ENCODE data around the gene SLC15A3.

SLC15A3 gene

GRCh38 chr11:60955571-60955970 is 3.6 kb upstream of the SLC15A3 start:
- Histone ChIP-seq H3K9me3 (ENCODE audit: insufficient read depth, low read depth, low read length) (no peaks in the 10 kb centered on the region), H3K4me3 (ENCODE audit: low read length) (no peak overlapping the region), H3K9ac (ENCODE audit: low read depth, low read length) (no peak overlapping the region), H3K27ac (ENCODE audit: low read length) (no peak overlapping the region), H3K27me3 (ENCODE audit: insufficient read depth, low read length) (peaks cover 25% of the 10 kb centered on the region), H3K36me3 (ENCODE audit: insufficient read depth, low read depth, low read length) (no peaks in the 10 kb centered on the region), H3K4me1 (ENCODE audit: insufficient read depth, low read length) (peaks cover 4% of the 10 kb centered on the region; the same call in 1 of the 2 replicates)

GRCh38 chr11:60954421-60954820 is 2.4 kb upstream of the SLC15A3 start:
- Histone ChIP-seq H3K27me3 (ENCODE audit: insufficient read depth, low read length) (peaks cover 37% of the 10 kb centered on the region), H3K4me1 (ENCODE audit: insufficient read depth, low read length) (peaks cover 4% of the 10 kb centered on the region; the same call in 1 of the 2 replicates), H3K27ac (ENCODE audit: low read length) (no peak overlapping the region), H3K9ac (ENCODE audit: low read depth, low read length) (no peak overlapping the region), H3K9me3 (ENCODE audit: insufficient read depth, low read depth, low read length) (no peaks in the 10 kb centered on the region), H3K36me3 (ENCODE audit: insufficient read depth, low read depth, low read length) (no peaks in the 10 kb centered on the region), H3K4me3 (ENCODE audit: low read length) (no peak overlapping the region)

- H3K27ac ChIP-seq (ENCODE audit: low read length), result no peak overlapping the region
- H3K27me3 ChIP-seq (ENCODE audit: insufficient read depth, low read length), result peaks cover 38% of the 10 kb centered on the region
- no peak overlapping the region for H3K4me3 ChIP-seq (ENCODE audit: low read length)
- no peak overlapping the region for H3K9ac ChIP-seq (ENCODE audit: low read depth, low read length)
- H3K36me3 ChIP-seq (ENCODE audit: insufficient read depth, low read depth, low read length), result no peaks in the 10 kb centered on the region
- H3K9me3 ChIP-seq (ENCODE audit: insufficient read depth, low read depth, low read length), result no peaks in the 10 kb centered on the region
- H3K4me1 ChIP-seq (ENCODE audit: insufficient read depth, low read length), result peaks cover 4% of the 10 kb centered on the region; the same call in 1 of the 2 replicates
These were observed 1.8 kb upstream of the SLC15A3 start for GRCh38 chr11:60953781-60954180.

GRCh38 chr11:60952742-60953170 is 780 bp upstream of the SLC15A3 start:
- H3K4me1 ChIP-seq (ENCODE audit: insufficient read depth, low read length), result peaks cover 12% of the 10 kb centered on the region; the same call in 1 of the 2 replicates
- H3K9me3 ChIP-seq (ENCODE audit: insufficient read depth, low read depth, low read length), result no peaks in the 10 kb centered on the region
- H3K27me3 ChIP-seq (ENCODE audit: insufficient read depth, low read length), result peaks cover 38% of the 10 kb centered on the region
- no peak overlapping the region; the same call in 1 of the 2 replicates for H3K9ac ChIP-seq (ENCODE audit: low read depth, low read length)
- no peak overlapping the region for H3K27ac ChIP-seq (ENCODE audit: low read length)
- H3K36me3 ChIP-seq (ENCODE audit: insufficient read depth, low read depth, low read length), result no peaks in the 10 kb centered on the region
- peak overlapping the region; percentile 70; the same call in 1 of the 2 replicates for H3K4me3 ChIP-seq (ENCODE audit: low read length)

- no peak overlapping the region for H3K27ac ChIP-seq (ENCODE audit: low read length)
- no peaks in the 10 kb centered on the region for H3K36me3 ChIP-seq (ENCODE audit: insufficient read depth, low read depth, low read length)
- peak overlapping the region; percentile 70 for H3K4me3 ChIP-seq (ENCODE audit: low read length)
- no peaks in the 10 kb centered on the region for H3K9me3 ChIP-seq (ENCODE audit: insufficient read depth, low read depth, low read length)
- H3K27me3 ChIP-seq (ENCODE audit: insufficient read depth, low read length), result peaks cover 38% of the 10 kb centered on the region
- H3K4me1 ChIP-seq (ENCODE audit: insufficient read depth, low read length), result peaks cover 16% of the 10 kb centered on the region; the same call in 1 of the 2 replicates
- H3K9ac ChIP-seq (ENCODE audit: low read depth, low read length), result peak overlapping the region; percentile 30; the same call in 1 of the 2 replicates
These were observed 421 bp downstream of the SLC15A3 start for GRCh38 chr11:60951606-60951903.

GRCh38 chr11:60950933-60951605 is 907 bp downstream of the SLC15A3 start:
- peaks cover 16% of the 10 kb centered on the region; the same call in 1 of the 2 replicates for H3K4me1 ChIP-seq (ENCODE audit: insufficient read depth, low read length)
- peak overlapping the region; percentile 53; the same call in 1 of the 2 replicates for H3K9ac ChIP-seq (ENCODE audit: low read depth, low read length)
- H3K9me3 ChIP-seq (ENCODE audit: insufficient read depth, low read depth, low read length), result no peaks in the 10 kb centered on the region
- peak overlapping the region; percentile 70; the same call in 1 of the 2 replicates for H3K4me3 ChIP-seq (ENCODE audit: low read length)
- H3K27me3 ChIP-seq (ENCODE audit: insufficient read depth, low read length), result peaks cover 38% of the 10 kb centered on the region
- H3K27ac ChIP-seq (ENCODE audit: low read length), result no peak overlapping the region
- H3K36me3 ChIP-seq (ENCODE audit: insufficient read depth, low read depth, low read length), result no peaks in the 10 kb centered on the region

GRCh38 chr11:60950024-60950423 is 2.0 kb downstream of the SLC15A3 start:
- no peaks in the 10 kb centered on the region for H3K9me3 ChIP-seq (ENCODE audit: insufficient read depth, low read depth, low read length)
- H3K9ac ChIP-seq (ENCODE audit: low read depth, low read length), result no peak overlapping the region
- peaks cover 16% of the 10 kb centered on the region; the same call in 1 of the 2 replicates for H3K4me1 ChIP-seq (ENCODE audit: insufficient read depth, low read length)
- H3K36me3 ChIP-seq (ENCODE audit: insufficient read depth, low read depth, low read length), result no peaks in the 10 kb centered on the region
- no peak overlapping the region for H3K27ac ChIP-seq (ENCODE audit: low read length)
- H3K27me3 ChIP-seq (ENCODE audit: insufficient read depth, low read length), result peaks cover 38% of the 10 kb centered on the region
- peak overlapping the region; percentile 62; the same call in 1 of the 2 replicates for H3K4me3 ChIP-seq (ENCODE audit: low read length)

- H3K4me3 ChIP-seq (ENCODE audit: low read length), result peak overlapping the region; percentile 38; the same call in 1 of the 2 replicates
- no peaks in the 10 kb centered on the region for H3K9me3 ChIP-seq (ENCODE audit: insufficient read depth, low read depth, low read length)
- H3K9ac ChIP-seq (ENCODE audit: low read depth, low read length), result peak overlapping the region; percentile 32; the same call in 1 of the 2 replicates
- H3K27me3 ChIP-seq (ENCODE audit: insufficient read depth, low read length), result peaks cover 37% of the 10 kb centered on the region
- H3K27ac ChIP-seq (ENCODE audit: low read length), result no peak overlapping the region
- H3K36me3 ChIP-seq (ENCODE audit: insufficient read depth, low read depth, low read length), result no peaks in the 10 kb centered on the region
- H3K4me1 ChIP-seq (ENCODE audit: insufficient read depth, low read length), result peaks cover 16% of the 10 kb centered on the region; the same call in 1 of the 2 replicates
These were observed 3.7 kb downstream of the SLC15A3 start for GRCh38 chr11:60948250-60948649.

GRCh38 chr11:60947700-60948099 is 4.3 kb downstream of the SLC15A3 start:
- H3K4me3 ChIP-seq (ENCODE audit: low read length), result peak overlapping the region; percentile 38; the same call in 1 of the 2 replicates
- peaks cover 16% of the 10 kb centered on the region; the same call in 1 of the 2 replicates for H3K4me1 ChIP-seq (ENCODE audit: insufficient read depth, low read length)
- H3K9ac ChIP-seq (ENCODE audit: low read depth, low read length), result peak overlapping the region; percentile 32; the same call in 1 of the 2 replicates
- no peaks in the 10 kb centered on the region for H3K9me3 ChIP-seq (ENCODE audit: insufficient read depth, low read depth, low read length)
- peaks cover 32% of the 10 kb centered on the region for H3K27me3 ChIP-seq (ENCODE audit: insufficient read depth, low read length)
- no peak overlapping the region for H3K27ac ChIP-seq (ENCODE audit: low read length)
- no peaks in the 10 kb centered on the region for H3K36me3 ChIP-seq (ENCODE audit: insufficient read depth, low read depth, low read length)

GRCh38 chr11:60946601-60947264 is 5.2 kb downstream of the SLC15A3 start:
- H3K9me3 ChIP-seq (ENCODE audit: insufficient read depth, low read depth, low read length), result no peaks in the 10 kb centered on the region
- no peak overlapping the region for H3K4me3 ChIP-seq (ENCODE audit: low read length)
- peaks cover 12% of the 10 kb centered on the region; the same call in 1 of the 2 replicates for H3K4me1 ChIP-seq (ENCODE audit: insufficient read depth, low read length)
- no peaks in the 10 kb centered on the region for H3K36me3 ChIP-seq (ENCODE audit: insufficient read depth, low read depth, low read length)
- H3K27ac ChIP-seq (ENCODE audit: low read length), result no peak overlapping the region
- no peak overlapping the region for H3K9ac ChIP-seq (ENCODE audit: low read depth, low read length)
- peaks cover 22% of the 10 kb centered on the region for H3K27me3 ChIP-seq (ENCODE audit: insufficient read depth, low read length)

GRCh38 chr11:60945295-60945667 is 6.7 kb downstream of the SLC15A3 start:
- Histone ChIP-seq H3K27me3 (ENCODE audit: insufficient read depth, low read length) (peaks cover 10% of the 10 kb centered on the region), H3K4me1 (ENCODE audit: insufficient read depth, low read length) (peaks cover 12% of the 10 kb centered on the region; the same call in 1 of the 2 replicates), H3K36me3 (ENCODE audit: insufficient read depth, low read depth, low read length) (no peaks in the 10 kb centered on the region), H3K9ac (ENCODE audit: low read depth, low read length) (no peak overlapping the region), H3K9me3 (ENCODE audit: insufficient read depth, low read depth, low read length) (no peaks in the 10 kb centered on the region), H3K27ac (ENCODE audit: low read length) (no peak overlapping the region), H3K4me3 (ENCODE audit: low read length) (no peak overlapping the region)
